Astrocyte of the spinal cord (primary cell): ENCODE measurements around the gene NFIC.

ENCODE experiments used
- DNase-seq: peaks from one replicate; pipeline ENCODE4 v3.0.0; 2011; ENCODE audit warnings: low read depth, low spot score
- H3K4me3 ChIP-seq: 2 replicates; pipeline ENCODE4 v1.5.1; 2011; ENCODE audit warnings: low read depth, mild to moderate bottlenecking, low read length, moderate library complexity
- CTCF ChIP-seq: IDR thresholded peaks from 2 replicates; pipeline ENCODE4 v1.5.1; 2012; ENCODE audit warnings: low read depth, mild to moderate bottlenecking, low read length, inconsistent platforms
- in situ Hi-C: cut with HindIII; loops from 2 replicates; pipeline ENCODE4 v1.10.0; 2017; ENCODE audit warnings: low sequenced_read_pairs

The NFIC gene

DNA sequence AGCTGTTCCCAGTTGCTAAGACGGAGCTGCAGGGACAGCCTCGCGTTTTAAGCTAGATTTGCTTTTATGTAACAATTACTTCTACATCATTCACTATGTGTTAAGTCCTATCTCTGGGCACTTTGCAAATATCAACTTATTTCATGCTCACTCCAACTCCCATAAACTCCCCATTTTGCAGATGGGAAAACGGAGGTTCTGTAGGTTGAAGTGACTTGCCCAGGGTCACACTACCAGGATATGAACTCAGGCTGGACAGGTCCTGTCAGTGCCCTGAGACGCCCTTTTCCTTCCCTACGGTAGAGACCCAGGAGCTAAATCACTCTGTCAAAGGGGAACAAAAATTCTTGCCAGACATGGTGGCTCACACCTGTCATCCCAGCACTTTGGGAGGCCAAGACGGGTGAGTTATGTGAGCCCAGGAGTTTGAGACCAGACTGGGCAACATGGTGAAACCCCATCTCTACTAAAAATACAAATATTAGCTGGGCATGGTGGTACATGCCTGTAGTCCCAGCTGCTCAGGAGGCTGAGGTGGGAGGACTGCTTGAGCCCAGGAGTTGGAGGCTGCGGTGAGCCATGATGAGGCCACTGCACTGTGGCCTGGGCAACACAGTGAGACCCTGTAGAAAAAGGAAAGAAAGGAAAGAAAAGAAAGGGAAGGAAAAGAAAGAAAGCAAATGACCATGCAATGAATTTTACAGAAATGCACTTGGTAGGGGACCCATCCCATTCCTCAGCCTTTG lies 14.5 kb upstream of the NFIC start:
- in situ Hi-C loops: no loop called here
- no peak overlapping the region for H3K4me3 ChIP-seq
- no peak for DNase-seq
- TF ChIP-seq CTCF: no peak

DNA sequence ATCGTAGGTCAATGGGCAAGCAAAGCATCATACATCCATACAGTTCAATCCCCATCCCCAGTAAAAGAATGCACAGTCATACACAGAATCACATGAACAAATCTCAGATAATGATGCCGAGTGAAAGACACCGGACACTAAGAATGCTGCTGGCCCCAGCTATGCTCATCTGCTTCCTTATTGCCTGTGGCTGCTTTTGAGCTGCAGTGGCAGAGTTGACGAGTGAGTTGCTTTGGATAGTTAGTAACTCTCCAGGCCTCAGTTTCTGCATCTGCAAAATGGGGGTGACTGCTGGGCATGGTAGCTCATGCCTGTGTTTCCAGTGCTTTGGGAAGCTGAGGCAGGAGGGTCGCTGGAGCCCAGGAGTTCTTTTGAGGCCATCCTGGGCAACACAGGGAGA lies 12.9 kb upstream of the NFIC start:
- no peak for TF ChIP-seq CTCF
- DNase-seq: no peak
- in situ Hi-C loops: no loop called here

DNA sequence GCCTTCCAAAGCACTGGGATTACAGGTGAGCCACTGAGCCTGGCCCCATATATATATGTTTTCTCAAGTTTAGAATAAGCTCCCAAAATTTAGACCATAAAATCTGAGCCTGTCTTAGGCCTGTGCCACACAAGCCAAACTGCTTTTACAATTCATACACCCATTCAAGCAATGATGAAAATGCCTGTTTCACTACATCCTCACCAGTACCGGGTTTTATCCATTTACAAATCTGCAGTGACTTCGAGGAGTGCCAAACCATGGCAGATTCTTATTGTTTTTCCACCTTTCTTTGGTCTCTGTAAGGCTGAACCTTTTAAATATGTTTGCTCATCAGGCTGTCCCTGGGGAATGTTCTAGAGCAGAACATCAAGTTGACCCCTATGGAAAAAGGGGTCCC lies 9.6 kb upstream of the NFIC start:
- no peak for DNase-seq

More for the DNA sequence above, 12.9 kb upstream of the NFIC start:
- no peak overlapping the region for H3K4me3 ChIP-seq

DNA sequence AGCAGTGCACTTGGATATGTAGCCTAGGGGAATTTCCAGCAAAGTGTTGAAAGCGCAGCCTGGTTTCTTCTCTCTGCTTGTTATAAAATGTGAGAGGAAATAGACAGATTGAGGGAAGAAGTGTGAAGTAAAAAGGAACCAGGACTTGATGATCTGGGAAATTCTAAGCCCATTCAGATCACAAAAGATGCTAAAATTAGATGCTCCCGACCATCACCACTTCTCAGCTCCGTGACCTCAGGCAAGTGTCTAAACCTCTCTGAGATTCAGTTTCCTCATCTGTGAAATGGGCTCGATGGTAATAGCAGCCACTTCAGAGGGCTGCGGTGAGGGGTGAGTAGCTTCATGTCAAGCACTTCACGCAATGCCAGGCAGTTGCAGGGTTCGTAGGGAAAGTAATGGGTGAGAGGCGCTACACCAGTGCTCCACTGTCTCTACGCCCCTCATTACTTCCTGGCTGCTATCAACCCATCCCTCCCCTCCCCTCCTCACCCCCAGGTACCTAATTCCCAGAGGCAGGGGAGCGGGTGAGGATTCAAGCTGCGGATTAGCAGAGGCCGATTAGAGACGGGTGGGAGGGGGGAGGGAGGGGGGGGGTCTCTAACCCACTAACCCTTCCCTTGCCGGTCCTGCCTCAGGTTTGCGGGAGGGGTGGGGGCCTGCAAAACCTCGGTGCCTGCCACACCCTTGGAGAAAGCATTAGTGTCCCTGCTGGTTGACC lies 9.0 kb upstream of the NFIC start:
- TF ChIP-seq CTCF: no peak
- DNase-seq: no peak
- in situ Hi-C loops: no loop called here
- no peak overlapping the region for H3K4me3 ChIP-seq

More for the DNA sequence above, 9.6 kb upstream of the NFIC start:
- no peak overlapping the region for H3K4me3 ChIP-seq
- TF ChIP-seq CTCF: no peak
- in situ Hi-C loops: no loop called here

DNA sequence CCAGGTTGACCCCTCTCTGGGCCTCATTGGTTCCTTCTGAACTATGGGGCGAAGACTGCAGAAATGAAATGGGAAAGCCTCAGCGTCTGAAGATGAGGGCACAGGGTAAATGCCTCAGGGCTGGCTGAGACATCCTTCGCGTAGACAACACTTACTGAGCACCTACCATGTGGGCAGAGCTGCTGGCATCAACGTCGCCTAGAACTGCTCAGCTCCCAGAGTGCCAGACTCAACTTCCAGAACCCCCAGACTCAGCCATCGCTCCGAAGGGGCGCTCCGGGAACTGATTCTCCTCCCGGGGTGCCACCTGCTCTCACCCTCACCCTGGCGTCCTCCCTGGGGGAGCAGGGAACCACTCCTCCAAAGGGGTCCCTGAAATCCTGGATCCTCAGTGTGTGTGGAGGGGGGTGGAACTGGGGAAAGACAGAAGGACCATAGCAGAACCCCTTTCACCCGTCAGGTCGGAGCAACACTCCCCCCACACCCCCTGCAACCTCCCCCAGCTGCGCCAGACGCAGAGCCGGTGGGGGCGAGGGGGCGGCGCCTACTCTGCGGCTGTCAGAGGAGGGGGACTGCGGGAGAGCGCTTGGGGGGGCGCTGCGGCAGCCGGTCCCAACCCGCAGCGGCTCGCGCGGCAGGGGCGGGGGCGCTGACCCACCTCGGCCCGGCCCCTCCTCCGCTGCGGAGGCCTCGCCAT lies 8.2 kb upstream of the NFIC start:
- no peak for TF ChIP-seq CTCF

DNA sequence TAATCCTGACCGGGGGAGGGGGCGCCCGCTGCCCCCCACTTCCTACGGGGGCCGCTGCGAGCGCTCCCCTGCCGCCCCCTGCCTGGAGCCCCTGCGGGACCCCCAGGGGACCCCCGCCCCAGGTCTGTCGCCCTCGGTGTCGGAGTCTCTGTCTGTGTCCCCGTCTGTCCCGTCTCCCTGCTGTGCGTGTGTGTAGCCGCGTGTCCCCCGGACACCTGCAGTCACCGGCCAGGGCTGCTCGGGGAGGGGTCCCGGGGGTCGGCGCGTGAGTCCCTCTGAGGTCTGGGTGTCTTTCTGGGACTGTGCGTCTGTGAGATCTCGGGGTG lies 7.7 kb upstream of the NFIC start:
- in situ Hi-C loops: no loop called here
- no peak for DNase-seq
- H3K4me3 ChIP-seq: peak overlapping the region; percentile 50
- no peak for TF ChIP-seq CTCF

More for the DNA sequence above, 8.2 kb upstream of the NFIC start:
- H3K4me3 ChIP-seq: no peak overlapping the region
- no peak for DNase-seq
- in situ Hi-C loops: no loop called here
